Measurements from ENCODE around the gene JAML. TPM values are rescaled to one million over a fixed set of nuclear protein-coding genes. Genes with fewer than 3 reads are reported as not detected.

Gene JAML
- total RNA-seq, 1 donor from 2014 or later = not detected

GRCh38 chr11:118227865-118228785 lies 3.3 kb upstream of the JAML start:
- TF ChIP-seq, protein P1, sequence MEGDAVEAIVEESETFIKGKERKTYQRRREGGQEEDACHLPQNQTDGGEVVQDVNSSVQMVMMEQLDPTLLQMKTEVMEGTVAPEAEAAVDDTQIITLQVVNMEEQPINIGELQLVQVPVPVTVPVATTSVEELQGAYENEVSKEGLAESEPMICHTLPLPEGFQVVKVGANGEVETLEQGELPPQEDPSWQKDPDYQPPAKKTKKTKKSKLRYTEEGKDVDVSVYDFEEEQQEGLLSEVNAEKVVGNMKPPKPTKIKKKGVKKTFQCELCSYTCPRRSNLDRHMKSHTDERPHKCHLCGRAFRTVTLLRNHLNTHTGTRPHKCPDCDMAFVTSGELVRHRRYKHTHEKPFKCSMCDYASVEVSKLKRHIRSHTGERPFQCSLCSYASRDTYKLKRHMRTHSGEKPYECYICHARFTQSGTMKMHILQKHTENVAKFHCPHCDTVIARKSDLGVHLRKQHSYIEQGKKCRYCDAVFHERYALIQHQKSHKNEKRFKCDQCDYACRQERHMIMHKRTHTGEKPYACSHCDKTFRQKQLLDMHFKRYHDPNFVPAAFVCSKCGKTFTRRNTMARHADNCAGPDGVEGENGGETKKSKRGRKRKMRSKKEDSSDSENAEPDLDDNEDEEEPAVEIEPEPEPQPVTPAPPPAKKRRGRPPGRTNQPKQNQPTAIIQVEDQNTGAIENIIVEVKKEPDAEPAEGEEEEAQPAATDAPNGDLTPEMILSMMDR (IDR thresholded peaks at IDR 0.05) = no peak
- Mint-ChIP-seq H3K4me1 (ENCODE audit: low read depth) (peaks cover 4% of the 10 kb centered on the region), H3K4me3 (ENCODE audit: unreplicated experiment) (no peak overlapping the region), H3K27me3 (ENCODE audit: low read depth) (peaks cover 26% of the 10 kb centered on the region), H3K36me3 (ENCODE audit: low read depth) (no peaks in the 10 kb centered on the region), H3K9me3 (ENCODE audit: low read depth) (no peaks in the 10 kb centered on the region), H3K27ac (ENCODE audit: unreplicated experiment) (no peak overlapping the region)
- no peak for DNase-seq (ENCODE audit: low spot score)

GRCh38 chr11:118226781-118227180 lies 2.0 kb upstream of the JAML start:
- H3K4me1 Mint-ChIP-seq (ENCODE audit: low read depth) = peaks cover 4% of the 10 kb centered on the region
- H3K27ac Mint-ChIP-seq (ENCODE audit: unreplicated experiment) = no peak overlapping the region
- H3K36me3 Mint-ChIP-seq (ENCODE audit: low read depth) = no peaks in the 10 kb centered on the region
- TF ChIP-seq, protein P1 (IDR thresholded peaks at IDR 0.05) = no peak
- peaks cover 35% of the 10 kb centered on the region for H3K27me3 Mint-ChIP-seq (ENCODE audit: low read depth)
- no peaks in the 10 kb centered on the region for H3K9me3 Mint-ChIP-seq (ENCODE audit: low read depth)
- DNase-seq (ENCODE audit: low spot score) = no peak
- H3K4me3 Mint-ChIP-seq (ENCODE audit: unreplicated experiment) = no peak overlapping the region

GRCh38 chr11:118226296-118226695 lies 1.5 kb upstream of the JAML start:
- Mint-ChIP-seq H3K9me3 (ENCODE audit: low read depth) (no peaks in the 10 kb centered on the region), H3K36me3 (ENCODE audit: low read depth) (no peaks in the 10 kb centered on the region), H3K27me3 (ENCODE audit: low read depth) (peaks cover 35% of the 10 kb centered on the region), H3K4me3 (ENCODE audit: unreplicated experiment) (no peak overlapping the region), H3K4me1 (ENCODE audit: low read depth) (peaks cover 4% of the 10 kb centered on the region), H3K27ac (ENCODE audit: unreplicated experiment) (no peak overlapping the region)
- DNase-seq (ENCODE audit: low spot score) = no peak
- TF ChIP-seq, protein P1 (IDR thresholded peaks at IDR 0.05) = no peak

- DNase-seq (ENCODE audit: low spot score) = no peak
- TF ChIP-seq, protein P1 (IDR thresholded peaks at IDR 0.05) = no peak
- Mint-ChIP-seq H3K27ac (ENCODE audit: unreplicated experiment) (no peak overlapping the region), H3K36me3 (ENCODE audit: low read depth) (no peaks in the 10 kb centered on the region), H3K4me3 (ENCODE audit: unreplicated experiment) (no peak overlapping the region), H3K27me3 (ENCODE audit: low read depth) (peaks cover 55% of the 10 kb centered on the region), H3K9me3 (ENCODE audit: low read depth) (no peaks in the 10 kb centered on the region), H3K4me1 (ENCODE audit: low read depth) (no peaks in the 10 kb centered on the region)
Observed at GRCh38 chr11:118223992-118224391, 819 bp downstream of the JAML start.

DNA sequence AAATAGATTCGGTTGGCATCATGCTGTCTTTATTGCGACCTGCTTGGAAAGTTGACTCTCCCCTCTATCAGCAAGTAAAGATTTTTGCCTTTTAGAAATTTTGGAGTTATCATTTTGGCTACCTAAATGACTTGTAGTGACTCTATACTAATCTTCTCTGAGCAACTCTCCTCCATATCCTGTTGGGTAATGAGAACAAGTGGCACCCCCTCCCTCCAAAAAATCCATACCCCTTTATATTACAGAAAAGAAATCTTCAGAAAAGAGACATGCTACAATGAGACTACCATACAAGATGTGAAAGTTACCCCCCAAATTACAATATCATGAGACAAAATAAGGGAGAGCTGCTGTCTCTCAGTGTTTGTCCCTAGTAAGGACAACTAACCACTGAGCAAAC lies 1.2 kb downstream of the JAML start:
- Mint-ChIP-seq H3K27me3 (ENCODE audit: low read depth) (peaks cover 58% of the 10 kb centered on the region), H3K27ac (ENCODE audit: unreplicated experiment) (no peak overlapping the region), H3K4me3 (ENCODE audit: unreplicated experiment) (no peak overlapping the region), H3K4me1 (ENCODE audit: low read depth) (no peaks in the 10 kb centered on the region), H3K36me3 (ENCODE audit: low read depth) (no peaks in the 10 kb centered on the region), H3K9me3 (ENCODE audit: low read depth) (no peaks in the 10 kb centered on the region)
- no peak for DNase-seq (ENCODE audit: low spot score)
- TF ChIP-seq, protein P1 (IDR thresholded peaks at IDR 0.05) = no peak
